Stomach (tissue), 9 donors: ENCODE data around the gene AFDN. TPM values are rescaled to one million over a fixed set of nuclear protein-coding genes. Genes with fewer than 3 reads are reported as not detected.
A peak's percentile ranks its signal among the peaks of the same experiment; 100 is the strongest.

Source experiments
- DNase-seq, 2 donors: peaks; one replicate each; pipeline versions ENCODE4 v3.0.0 to v3.0.0-alpha.2; 2013 to 2019
- H3K27ac ChIP-seq, 5 donors: fragments of 200-600 bp in 4 of 5; sonication (generic) in 4 of 5; one replicate each; pipeline ENCODE4 v1.5.1; 2013 to 2019; ENCODE audit warnings: mild to moderate bottlenecking in 1 of 5, moderate library complexity in 1 of 5
- H3K27me3 ChIP-seq, 3 donors: fragments of 200-600 bp; sonication (generic); one replicate each; pipeline ENCODE4 v1.5.1; 2017 to 2019; ENCODE audit warnings: mixed run types in 1 of 3
- H3K36me3 ChIP-seq, 4 donors: fragments of 200-600 bp; sonication (generic); 1 replicate in 3 of 4; 2 replicates in 1 of 4; pipeline ENCODE4 v1.5.1; 2016 to 2019
- H3K4me1 ChIP-seq, 4 donors: fragments of 200-600 bp; sonication (generic); one replicate each; pipeline ENCODE4 v1.5.1; 2016 to 2019
- H3K4me3 ChIP-seq, 4 donors: fragments of 200-600 bp; sonication (generic) in 3 of 4; one replicate each; pipeline ENCODE4 v1.5.1; 2016 to 2019; ENCODE audit warnings: mild to moderate bottlenecking in 1 of 4
- H3K9me3 ChIP-seq, 4 donors: fragments of 200-600 bp; sonication (generic); one replicate each; pipeline ENCODE4 v1.5.1; 2016 to 2019
- EP300 ChIP-seq: sonication (generic); formaldehyde crosslinking; IDR thresholded peaks from one replicate; pipeline ENCODE4 v1.6.1; 2017; ENCODE audit warnings: antibody characterized with exemption
- POLR2A ChIP-seq, 4 donors: fragments of 450-650 bp; IDR thresholded peaks; one replicate each; pipeline ENCODE4 v1.6.1; 2016; ENCODE audit warnings: antibody characterized with exemption in 4 of 4, control low read depth in 2 of 4, mild to moderate bottlenecking in 1 of 4, moderate library complexity in 1 of 4
- POLR2AphosphoS5 ChIP-seq, 3 donors: sonication (generic); formaldehyde crosslinking; IDR thresholded peaks; one replicate each; pipeline ENCODE4 v1.6.1; 2016; ENCODE audit warnings: antibody characterized with exemption in 3 of 3
- WGBS, 5 donors: extraction: QIAGEN DNeasy Blood & Tissue Kit in 3 of 5; methylation state at CpG; one replicate each; pipeline versions ENCODE4 v1.1.5 to v1.1.7; 2013 to 2018; 5-methylcytosine and 5-hydroxymethylcytosine counted together
- intact Hi-C: fragments of 100-400 bp; cut with DNase I; formaldehyde crosslinking; loops from one replicate; pipeline ENCODE4 v1.15.1; 2023; ENCODE audit warnings: low total_unique reads
- polyA plus RNA-seq, 3 donors: library from polyadenylated mRNA; stranded (reverse); fragments of 200-250 nt; gene quantifications; one replicate each; pipeline ENCODE4 v1.2.3, GENCODE V29; 2013
- total RNA-seq, 5 donors: library from RNA; depleted of rRNA; stranded (reverse); fragments of >200 nt; gene quantifications; one replicate each; pipeline versions ENCODE4 v1.1.0 to v1.2.3, GENCODE V29; 2014 to 2016
- TF ChIP-seq, protein P1 (sequence below), 7 experiments: fragments of 450-650 bp in 4 of 7; fragments of 200-600 bp in 3 of 7; sonication (generic) in 3 of 7; IDR thresholded peaks; one replicate each; pipeline ENCODE4 v1.5.1; 2016 to 2019; ENCODE audit warnings: antibody characterized with exemption in 7 of 7, control low read depth in 2 of 7, mild to moderate bottlenecking in 1 of 7
- donor health status: healthy with polysubstance abuse.
- donor health status: Bipolar disorder and iron deficiency.
- donor health status: healthy.

AFDN gene
- total and polyA plus RNA-seq, 8 donors: 24.8 to 521 (median 114) TPM

DNA sequence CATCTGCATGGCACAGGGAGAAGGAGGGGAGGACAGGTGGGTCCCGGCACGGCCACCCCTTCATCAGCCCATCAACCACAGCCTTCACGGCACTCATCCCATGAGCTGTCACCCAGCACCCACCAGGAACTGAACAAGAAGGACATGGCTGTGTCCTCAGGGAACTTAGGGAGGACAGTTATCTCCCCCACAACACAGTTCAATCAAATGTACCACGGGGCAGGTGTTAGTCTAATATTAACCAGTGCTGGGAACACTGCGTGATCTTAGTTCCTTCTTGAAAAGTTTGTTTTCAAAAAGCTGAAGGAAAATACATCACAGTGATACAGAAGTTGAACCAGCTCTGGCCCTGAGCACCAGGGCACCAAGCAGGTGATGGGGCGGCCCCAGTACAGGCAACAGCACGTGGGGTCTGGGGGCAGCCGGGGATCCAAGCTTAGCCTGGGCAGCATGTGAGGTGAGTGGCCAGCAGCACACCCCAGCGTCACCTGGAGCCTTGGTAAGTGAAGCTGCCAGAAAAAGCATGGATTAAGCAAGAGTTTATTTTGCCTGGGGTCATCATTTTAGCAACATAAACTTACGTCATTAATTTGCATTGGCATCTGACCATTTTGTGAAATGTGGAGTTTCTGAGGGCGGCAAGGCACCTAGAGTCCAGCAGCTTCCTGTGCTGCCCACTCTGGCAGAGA lies 35.5 kb upstream of the AFDN start:
- no peaks in the 10 kb centered on the region for H3K9me3 ChIP-seq
- no peak overlapping the region for H3K27ac ChIP-seq
- WGBS, 5 donors: 68 to 82% (median 79%) methylated on average over 11 of the region's 11 CpGs
- peaks cover 0 to 23% (median 5%) of the 10 kb centered on the region in 3 donors for H3K27me3 ChIP-seq
- H3K36me3 ChIP-seq: no peaks in the 10 kb centered on the region
- DNase-seq: no peak
- intact Hi-C loops: no loop called here
- H3K4me1 ChIP-seq: peaks cover 4 to 6% (median 5%) of the 10 kb centered on the region in 4 donors
- TF ChIP-seq, protein P1, sequence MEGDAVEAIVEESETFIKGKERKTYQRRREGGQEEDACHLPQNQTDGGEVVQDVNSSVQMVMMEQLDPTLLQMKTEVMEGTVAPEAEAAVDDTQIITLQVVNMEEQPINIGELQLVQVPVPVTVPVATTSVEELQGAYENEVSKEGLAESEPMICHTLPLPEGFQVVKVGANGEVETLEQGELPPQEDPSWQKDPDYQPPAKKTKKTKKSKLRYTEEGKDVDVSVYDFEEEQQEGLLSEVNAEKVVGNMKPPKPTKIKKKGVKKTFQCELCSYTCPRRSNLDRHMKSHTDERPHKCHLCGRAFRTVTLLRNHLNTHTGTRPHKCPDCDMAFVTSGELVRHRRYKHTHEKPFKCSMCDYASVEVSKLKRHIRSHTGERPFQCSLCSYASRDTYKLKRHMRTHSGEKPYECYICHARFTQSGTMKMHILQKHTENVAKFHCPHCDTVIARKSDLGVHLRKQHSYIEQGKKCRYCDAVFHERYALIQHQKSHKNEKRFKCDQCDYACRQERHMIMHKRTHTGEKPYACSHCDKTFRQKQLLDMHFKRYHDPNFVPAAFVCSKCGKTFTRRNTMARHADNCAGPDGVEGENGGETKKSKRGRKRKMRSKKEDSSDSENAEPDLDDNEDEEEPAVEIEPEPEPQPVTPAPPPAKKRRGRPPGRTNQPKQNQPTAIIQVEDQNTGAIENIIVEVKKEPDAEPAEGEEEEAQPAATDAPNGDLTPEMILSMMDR (IDR thresholded peaks at IDR 0.05): no peak
- TF ChIP-seq POLR2A (IDR thresholded peaks at IDR 0.05): no peak
- TF ChIP-seq EP300: no peak
- TF ChIP-seq POLR2AphosphoS5 (IDR thresholded peaks at IDR 0.05): no peak
- H3K4me3 ChIP-seq: no peak overlapping the region

DNA sequence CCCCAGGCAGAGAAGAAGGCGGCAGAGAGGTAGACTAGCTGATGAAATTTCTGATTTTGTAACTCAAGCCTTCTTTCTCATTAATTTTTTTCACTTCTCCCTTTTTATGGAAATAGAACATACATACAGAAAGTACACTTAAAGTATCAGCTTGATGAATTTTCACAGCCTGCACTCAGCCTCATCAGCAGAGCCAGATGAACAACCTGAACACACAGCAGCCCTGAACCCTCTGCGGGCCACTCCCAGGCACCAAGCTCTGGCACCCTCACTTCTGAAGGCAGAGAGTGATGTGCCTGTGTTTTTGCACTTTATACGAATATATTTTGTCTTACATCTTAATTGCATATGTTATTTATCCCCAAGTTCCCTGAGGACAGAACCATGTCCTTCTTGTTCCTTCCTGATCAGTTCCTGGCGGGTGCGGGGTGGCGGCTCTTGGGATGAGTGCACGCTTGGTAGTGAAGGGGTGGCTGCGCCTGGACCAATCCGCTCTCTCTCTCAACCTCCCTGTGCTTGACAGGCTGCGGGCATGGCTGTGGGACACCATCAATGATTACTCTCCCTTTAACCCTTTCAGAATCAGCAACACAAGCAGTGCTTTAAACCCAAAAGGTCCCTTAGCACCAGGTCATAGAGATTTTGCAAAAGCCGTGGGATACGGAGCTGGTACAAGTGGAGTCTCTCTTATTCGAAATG lies 34.8 kb upstream of the AFDN start:
- TF ChIP-seq EP300 (no peak), POLR2A (IDR thresholded peaks at IDR 0.05) (no peak), POLR2AphosphoS5 (IDR thresholded peaks at IDR 0.05) (no peak)
- TF ChIP-seq, protein P1 (IDR thresholded peaks at IDR 0.05): no peak
- H3K4me3 ChIP-seq: no peak overlapping the region
- no peaks in the 10 kb centered on the region for H3K9me3 ChIP-seq
- H3K27ac ChIP-seq: no peak overlapping the region
- H3K27me3 ChIP-seq: peaks cover 0 to 30% (median 12%) of the 10 kb centered on the region in 3 donors
- no peaks in the 10 kb centered on the region for H3K36me3 ChIP-seq
- intact Hi-C loops: no loop called here
- peaks cover 8 to 13% (median 10%) of the 10 kb centered on the region in 4 donors for H3K4me1 ChIP-seq
- DNase-seq: no peak
- WGBS, 5 donors: 77 to 89% (median 83%) methylated on average over 13 of the region's 13 CpGs

DNA sequence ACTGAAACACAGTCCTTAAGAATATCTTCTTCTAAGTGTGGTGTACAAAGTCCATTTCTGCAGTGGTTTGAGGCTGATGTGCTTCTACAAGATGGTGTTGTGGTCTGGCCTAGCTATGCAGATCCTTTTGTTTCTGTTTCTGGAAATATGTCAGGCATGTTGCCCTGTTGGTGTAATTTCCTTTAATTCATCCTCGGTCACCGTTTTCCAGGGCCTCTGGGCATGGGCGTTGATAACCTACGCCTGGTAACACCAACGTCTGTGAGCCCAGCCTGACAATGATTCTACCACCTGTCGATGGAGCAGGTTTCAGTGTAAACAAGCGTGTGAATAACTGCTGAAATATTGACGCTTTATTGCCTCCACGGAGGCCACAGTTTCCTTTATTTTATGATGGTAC lies 33.3 kb upstream of the AFDN start:
- no peak for DNase-seq
- intact Hi-C loops: no loop called here
- H3K4me3 ChIP-seq: no peak overlapping the region
- H3K9me3 ChIP-seq: no peaks in the 10 kb centered on the region
- H3K4me1 ChIP-seq: peaks cover 8 to 16% (median 12%) of the 10 kb centered on the region in 4 donors
- no peak overlapping the region for H3K27ac ChIP-seq
- no peaks in the 10 kb centered on the region for H3K36me3 ChIP-seq
- TF ChIP-seq POLR2AphosphoS5 (IDR thresholded peaks at IDR 0.05) (no peak), POLR2A (IDR thresholded peaks at IDR 0.05) (no peak), EP300 (no peak)
- TF ChIP-seq, protein P1 (IDR thresholded peaks at IDR 0.05): no peak
- 59 to 73% (median 63%) methylated on average over 9 of the region's 9 CpGs for WGBS, 5 donors
- peaks cover 0 to 44% (median 12%) of the 10 kb centered on the region in 3 donors for H3K27me3 ChIP-seq

DNA sequence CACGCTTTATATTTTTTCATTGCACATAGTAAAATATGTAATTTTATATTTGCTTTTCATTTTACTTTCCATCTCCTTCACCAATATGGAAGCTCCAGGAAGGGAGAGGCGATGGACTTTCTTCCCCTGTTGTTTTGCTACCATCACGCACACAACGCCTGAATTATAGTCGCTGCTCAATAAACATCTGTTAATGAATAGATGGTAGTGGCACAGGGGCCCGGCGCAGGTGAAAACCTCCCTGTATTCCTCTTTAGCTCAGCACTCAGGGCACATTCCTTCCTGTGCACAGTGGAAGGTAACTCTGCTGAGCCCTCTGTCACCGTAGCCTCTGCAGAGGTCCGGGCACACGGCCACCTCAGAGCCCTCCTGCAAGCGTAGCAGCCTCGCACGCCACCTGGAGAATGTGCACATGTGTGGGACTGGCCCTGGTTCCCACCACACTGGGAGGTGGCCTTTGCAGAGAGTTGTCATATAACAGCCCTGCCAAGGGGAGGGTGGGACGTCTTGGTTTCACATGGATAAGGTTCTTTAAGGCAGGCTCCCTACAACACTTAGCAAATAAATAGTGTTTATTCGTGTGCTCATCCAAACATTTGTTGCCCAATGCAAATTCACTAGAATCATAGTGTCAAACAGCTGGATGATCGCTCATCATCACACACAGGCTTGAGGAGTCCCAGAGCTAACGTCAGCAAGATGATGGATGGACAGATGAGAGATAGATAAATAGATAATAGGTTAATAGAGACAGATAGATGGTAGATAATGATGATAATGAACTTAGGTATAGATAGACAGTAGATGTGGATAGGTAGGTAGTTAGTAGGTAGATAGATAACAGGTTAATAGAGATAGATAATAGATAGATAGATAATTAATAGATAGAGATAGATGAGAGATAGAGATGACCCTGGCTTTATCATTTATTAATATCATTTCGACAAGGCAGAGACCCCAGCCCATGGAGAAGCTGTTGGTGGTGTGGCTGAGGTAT lies 32.3 kb upstream of the AFDN start:
- Histone ChIP-seq H3K4me1 (peaks cover 8 to 16% (median 12%) of the 10 kb centered on the region in 4 donors), H3K9me3 (no peaks in the 10 kb centered on the region), H3K36me3 (no peaks in the 10 kb centered on the region), H3K27ac (no peak overlapping the region), H3K27me3 (peaks cover 0 to 45% (median 12%) of the 10 kb centered on the region in 3 donors), H3K4me3 (no peak overlapping the region)
- DNase-seq: peak in 1 of 2 donors; percentile 42
- WGBS, 5 donors: 81 to 91% (median 85%) methylated on average over 18 of the region's 18 CpGs
- TF ChIP-seq POLR2A (IDR thresholded peaks at IDR 0.05) (no peak), EP300 (no peak), POLR2AphosphoS5 (IDR thresholded peaks at IDR 0.05) (no peak)
- TF ChIP-seq, protein P1 (IDR thresholded peaks at IDR 0.05): no peak
- intact Hi-C loops: no loop called here
